Left lung (tissue), 10 donors: ENCODE results near the gene DNAJC13. TPM values are rescaled to one million over a fixed set of nuclear protein-coding genes. Genes with fewer than 3 reads are reported as not detected.

ENCODE experiments used
- ATAC-seq: fragments of 200-7000 bp; cut with Tn5 transposase; one replicate; pipeline ENCODE4 v1.9.1; 2020; ENCODE audit warnings: moderate library complexity
- DNase-seq, 4 donors: peaks; one replicate each; pipeline ENCODE4 v3.0.0-alpha.2; 2013 to 2020
- H3K27ac ChIP-seq, 2 donors: fragments of 200-600 bp; sonication (generic) in 1 of 2; one replicate each; pipeline versions ENCODE4 v1.5.0 to v1.8.0; 2020 to 2021
- H3K27me3 ChIP-seq, 2 donors: fragments of 200-600 bp; sonication (generic) in 1 of 2; one replicate each; pipeline versions ENCODE4 v1.5.0 to v1.8.0; 2020 to 2021
- H3K36me3 ChIP-seq, 2 donors: fragments of 200-600 bp; sonication (generic) in 1 of 2; one replicate each; pipeline versions ENCODE4 v1.5.0 to v1.8.0; 2020 to 2021
- H3K4me1 ChIP-seq, 2 donors: fragments of 200-600 bp; one replicate each; pipeline ENCODE4 v1.8.0; 2021
- H3K4me3 ChIP-seq, 2 donors: fragments of 200-600 bp; sonication (generic) in 1 of 2; one replicate each; pipeline versions ENCODE4 v1.5.0 to v1.8.0; 2020 to 2021; ENCODE audit warnings: mild to moderate bottlenecking in 1 of 2
- H3K9me3 ChIP-seq, 2 donors: fragments of 200-600 bp; sonication (generic) in 1 of 2; one replicate each; pipeline versions ENCODE4 v1.5.0 to v1.8.0; 2020 to 2021
- CTCF ChIP-seq, 2 donors: fragments of 200-600 bp; sonication (generic) in 1 of 2; IDR thresholded peaks; one replicate each; pipeline versions ENCODE4 v1.5.0 to v1.8.0; 2021; ENCODE audit warnings: antibody characterized with exemption in 2 of 2
- intact Hi-C, 2 donors: fragments of 100-400 bp; cut with DNase I; formaldehyde crosslinking; loops; one replicate each; pipeline versions ENCODE4 v1.11.2 to v1.14.2; 2022
- polyA plus RNA-seq, 6 donors: library from polyadenylated mRNA; unstranded; fragments of 120-200 nt; gene quantifications; one replicate each; pipeline ENCODE4 v1.2.1, GENCODE V29; 2013; ENCODE audit not compliant: insufficient read length in 6 of 6
- total RNA-seq, 2 donors: library from RNA; stranded (reverse); fragmentation: NEBNext Ultra II Directional; extraction: Animal tissue kit (Norgen Biotek cat#: 25700); gene quantifications; one replicate each; pipeline ENCODE4 v1.2.1, GENCODE V29; 2021
- donor health status: DM: no; HTN: yes; CAD: no.
- donor health status: DM: no; HTN: no; CAD: no.

Gene DNAJC13
- total and polyA plus RNA-seq, 8 donors = 41.2 to 64.0 (median 55.1) TPM

DNA sequence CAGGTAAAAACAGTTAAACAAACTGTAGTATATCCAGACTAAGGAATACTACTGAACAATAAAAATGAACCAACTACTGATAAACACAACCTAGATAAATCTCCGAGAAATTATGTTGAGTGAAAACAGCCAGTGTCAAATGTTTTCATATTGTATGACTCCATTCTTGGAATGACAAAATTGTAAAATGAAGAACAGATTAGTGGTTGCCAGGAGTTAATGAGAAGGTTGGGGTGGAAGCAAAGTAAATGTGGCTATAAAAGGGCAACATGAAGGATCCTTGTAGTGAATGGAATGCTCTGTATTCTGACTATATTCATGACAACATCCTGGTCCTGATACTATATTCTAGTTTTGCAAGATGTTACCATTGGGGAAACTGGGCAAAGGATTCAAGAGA, 152.3 kb downstream of the DNAJC13 start:
- intact Hi-C loops = no loop called here
- H3K4me3 ChIP-seq = no peak overlapping the region
- ATAC-seq = no peak
- peak overlapping the region in 1 of 2 donors; percentile 22 for H3K27ac ChIP-seq
- TF ChIP-seq CTCF (IDR thresholded peaks at IDR 0.05) = no peak
- DNase-seq = no peak
- peaks cover 0 to 6% of the 10 kb centered on the region in 2 donors for H3K36me3 ChIP-seq
- no peaks in the 10 kb centered on the region for H3K9me3 ChIP-seq
- H3K27me3 ChIP-seq = no peaks in the 10 kb centered on the region
- no peaks in the 10 kb centered on the region for H3K4me1 ChIP-seq

DNA sequence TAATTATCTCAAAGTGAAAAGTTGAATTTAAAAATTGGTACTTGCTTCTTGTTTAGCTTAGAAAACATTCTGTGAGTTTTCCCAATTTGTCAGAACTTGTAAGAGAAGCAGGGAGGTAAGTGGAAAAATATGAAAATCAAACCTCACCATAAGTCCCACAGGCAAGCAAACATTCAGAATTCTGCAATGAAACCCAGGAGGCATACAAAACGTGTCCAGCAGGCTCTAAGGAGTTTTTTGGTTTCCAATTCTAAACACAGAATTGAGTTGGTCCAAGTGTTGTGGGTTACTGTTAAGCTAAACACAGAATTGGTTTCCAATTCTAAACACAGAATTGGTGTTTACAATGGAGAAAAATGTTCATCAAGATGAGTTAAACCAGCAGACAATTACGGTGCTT, 152.7 kb downstream of the DNAJC13 start:
- Histone ChIP-seq H3K4me1 (no peaks in the 10 kb centered on the region), H3K4me3 (no peak overlapping the region), H3K27me3 (no peaks in the 10 kb centered on the region), H3K27ac (peak overlapping the region in 1 of 2 donors; percentile 22), H3K9me3 (no peaks in the 10 kb centered on the region), H3K36me3 (peaks cover 0 to 10% of the 10 kb centered on the region in 2 donors)
- no peak for DNase-seq
- no peak for TF ChIP-seq CTCF (IDR thresholded peaks at IDR 0.05)
- ATAC-seq = no peak
- intact Hi-C loops = no loop called here

DNA sequence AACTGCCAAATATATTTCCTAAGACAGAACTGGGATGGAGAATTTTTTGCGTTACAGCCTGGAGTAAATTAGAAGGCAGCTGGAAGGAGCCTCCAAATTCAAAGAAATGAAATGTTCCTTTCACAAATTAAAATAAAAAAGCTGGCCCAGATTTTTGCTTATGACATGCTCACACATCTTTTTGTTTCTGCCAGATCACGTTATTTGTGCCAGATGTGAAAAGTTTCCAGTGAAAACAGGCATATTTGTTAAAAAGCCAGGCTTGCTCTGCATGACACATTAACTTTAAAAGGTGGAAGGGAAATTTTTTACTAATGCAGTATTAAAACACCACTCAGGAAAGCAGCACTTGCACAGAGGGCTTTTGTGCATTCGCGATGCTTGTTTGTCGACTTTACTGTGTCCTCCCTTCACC, 156.5 kb downstream of the DNAJC13 start:
- H3K4me1 ChIP-seq = no peaks in the 10 kb centered on the region
- no peak for DNase-seq
- intact Hi-C loops = no loop called here
- peaks cover 0 to 26% of the 10 kb centered on the region in 2 donors for H3K36me3 ChIP-seq
- no peak for TF ChIP-seq CTCF (IDR thresholded peaks at IDR 0.05)
- ATAC-seq = no peak
- H3K9me3 ChIP-seq = no peaks in the 10 kb centered on the region
- H3K27ac ChIP-seq = no peak overlapping the region
- H3K27me3 ChIP-seq = no peaks in the 10 kb centered on the region
- H3K4me3 ChIP-seq = no peak overlapping the region

DNA sequence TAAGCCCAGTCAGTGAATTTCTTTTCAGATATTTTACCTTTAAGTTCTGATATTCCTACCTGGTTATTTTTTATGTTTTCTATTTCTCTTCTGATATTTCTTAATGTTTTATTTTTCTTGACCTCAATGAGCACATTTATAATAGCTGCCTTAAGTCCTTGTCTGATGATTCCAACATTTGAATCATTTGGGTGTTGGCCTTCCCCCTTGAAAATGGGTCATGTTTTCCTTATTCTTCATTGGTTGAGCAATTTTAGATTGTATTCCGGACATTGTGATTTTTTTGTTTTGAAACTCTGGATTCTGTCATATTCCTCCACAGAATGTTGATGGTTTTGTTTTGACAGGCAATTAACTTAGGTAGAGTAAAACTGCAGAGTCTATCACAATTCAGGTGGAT, 170.1 kb downstream of the DNAJC13 start:
- no peak for TF ChIP-seq CTCF (IDR thresholded peaks at IDR 0.05)
- H3K4me3 ChIP-seq = no peak overlapping the region
- no peaks in the 10 kb centered on the region for H3K4me1 ChIP-seq
- no peaks in the 10 kb centered on the region for H3K9me3 ChIP-seq
- H3K36me3 ChIP-seq = no peaks in the 10 kb centered on the region
- H3K27ac ChIP-seq = no peak overlapping the region
- H3K27me3 ChIP-seq = no peaks in the 10 kb centered on the region
- intact Hi-C loops = no loop called here
- ATAC-seq (no peak), DNase-seq (no peak)

Other genes with a start within 250 kb of the DNAJC13 start
- gene ACP3, start 100.1 kb upstream of the DNAJC13 start, total RNA-seq = 10 to 100 TPM; 11.9 to 24.3 TPM
- 1 to 10 TPM; 2.7 to 6.1 (median 3.5) TPM for gene ACP3, start 100.1 kb upstream of the DNAJC13 start, polyA plus RNA-seq
- gene ACKR4, start 179.8 kb downstream of the DNAJC13 start, total RNA-seq = 1 to 10 TPM; 4.8 to 6.9 TPM
- 1 to 10 TPM; 1.3 to 3.0 (median 2.1) TPM for gene ACKR4, start 179.8 kb downstream of the DNAJC13 start, polyA plus RNA-seq
- 10 to 100 TPM; 12.6 to 12.9 TPM for gene ACAD11, start 242.3 kb downstream of the DNAJC13 start, total RNA-seq
- 10 to 100 TPM; 25.8 to 43.7 (median 33.7) TPM for gene ACAD11, start 242.3 kb downstream of the DNAJC13 start, polyA plus RNA-seq
- gene UBA5, start 242.8 kb downstream of the DNAJC13 start, total RNA-seq = 10 to 100 TPM; 34.1 to 41.5 TPM
- 10 to 100 TPM; 66.1 to 89.3 (median 80.1) TPM for gene UBA5, start 242.8 kb downstream of the DNAJC13 start, polyA plus RNA-seq